Ishikawa (cell line): ENCODE data around the gene SLC38A2.

Experiments
- CEBPB ChIP-seq: IDR thresholded peaks from 2 replicates; pipeline ENCODE4 v1.6.1; 2012
- CREB1 ChIP-seq: IDR thresholded peaks from 2 replicates; pipeline ENCODE4 v1.6.1; 2012; ENCODE audit warnings: low read depth
- EGR1 ChIP-seq: IDR thresholded peaks from 2 replicates; pipeline ENCODE4 v1.6.1; 2012
- EP300 ChIP-seq: IDR thresholded peaks from 2 replicates; pipeline ENCODE4 v1.6.1; 2012; ENCODE audit warnings: borderline replicate concordance
- FOXM1 ChIP-seq: IDR thresholded peaks from 2 replicates; pipeline ENCODE4 v1.6.1; 2012; ENCODE audit warnings: low read depth, borderline replicate concordance
- MAX ChIP-seq: IDR thresholded peaks from 2 replicates; pipeline ENCODE4 v1.6.1; 2012
- NFIC ChIP-seq: IDR thresholded peaks from 2 replicates; pipeline ENCODE4 v1.6.1; 2012
- RAD21 ChIP-seq: IDR thresholded peaks from 2 replicates; pipeline ENCODE4 v1.6.1; 2012; ENCODE audit warnings: low read depth
- REST ChIP-seq: IDR thresholded peaks from 2 replicates; pipeline ENCODE4 v1.6.1; 2012; ENCODE audit warnings: low read depth, mild to moderate bottlenecking
- TAF1 ChIP-seq: IDR thresholded peaks from 2 replicates; pipeline ENCODE4 v1.6.1; 2012; ENCODE audit warnings: low read depth, mild to moderate bottlenecking
- TCF12 ChIP-seq: IDR thresholded peaks from 2 replicates; pipeline ENCODE4 v1.6.1; 2012; ENCODE audit warnings: low read depth
- TEAD4 ChIP-seq: IDR thresholded peaks from 2 replicates; pipeline ENCODE4 v1.6.1; 2012
- USF1 ChIP-seq: IDR thresholded peaks from 2 replicates; pipeline ENCODE4 v1.6.1; 2012
- YY1 ChIP-seq: IDR thresholded peaks from 2 replicates; pipeline ENCODE4 v1.6.1; 2012; ENCODE audit warnings: low read depth
- ZBTB7A ChIP-seq: IDR thresholded peaks from 2 replicates; pipeline ENCODE4 v1.6.1; 2012; ENCODE audit warnings: low read depth

Gene SLC38A2

GRCh38 chr12:46367351-46368029 is 5.1 kb downstream of the SLC38A2 start:
- TF ChIP-seq RAD21 (no peak), TEAD4 (no peak), CREB1 (no peak), ZBTB7A (no peak), EP300 (no peak), USF1 (no peak)

- no peak for TF ChIP-seq EP300
- TF ChIP-seq REST = no peak
- no peak for TF ChIP-seq TEAD4
- no peak for TF ChIP-seq MAX
- TF ChIP-seq RAD21 = no peak
- no peak for TF ChIP-seq NFIC
- TF ChIP-seq ZBTB7A = no peak
- no peak for TF ChIP-seq USF1
- no peak for TF ChIP-seq TCF12
- TF ChIP-seq TAF1 = no peak
- no peak for TF ChIP-seq EGR1
- TF ChIP-seq CREB1 = no peak
- no peak for TF ChIP-seq FOXM1
- TF ChIP-seq CEBPB = no peak
- TF ChIP-seq YY1 = no peak
Measured at GRCh38 chr12:46366771-46367170, 5.8 kb downstream of the SLC38A2 start.

GRCh38 chr12:46365951-46366379 is 6.6 kb downstream of the SLC38A2 start:
- TF ChIP-seq MAX = no peak
- no peak for TF ChIP-seq TCF12
- no peak for TF ChIP-seq CREB1
- TF ChIP-seq YY1 = no peak
- no peak for TF ChIP-seq TAF1
- no peak for TF ChIP-seq USF1
- no peak for TF ChIP-seq RAD21
- TF ChIP-seq ZBTB7A = no peak
- no peak for TF ChIP-seq EP300
- no peak for TF ChIP-seq TEAD4
- TF ChIP-seq REST = no peak
- no peak for TF ChIP-seq NFIC
- no peak for TF ChIP-seq FOXM1
- no peak for TF ChIP-seq EGR1
- no peak for TF ChIP-seq CEBPB

GRCh38 chr12:46364777-46365580 is 7.6 kb downstream of the SLC38A2 start:
- TF ChIP-seq CREB1 (no peak), NFIC (peak; percentile 58)

GRCh38 chr12:46364300-46364696 is 8.3 kb downstream of the SLC38A2 start:
- no peak for TF ChIP-seq YY1
- no peak for TF ChIP-seq EP300
- TF ChIP-seq NFIC = no peak
